Astrocyte (in vitro differentiated cells and primary cell): ENCODE measurements around the gene ADAMTS6. TPM values are rescaled to one million over a fixed set of nuclear protein-coding genes. Genes with fewer than 3 reads are reported as not detected.

ENCODE experiments used
- DNase-seq: peaks from one replicate; pipeline ENCODE4 v3.0.0-alpha.2; 2010; ENCODE audit warnings: low read depth
- FAIRE-seq: peaks from 2 replicates; lab custom pipeline; 2011; peaks lifted over from hg19 to GRCh38; lab: Jason Lieb, UNC
- H2AFZ ChIP-seq: 2 replicates; pipeline ENCODE4 v1.6.0; 2012; ENCODE audit warnings: low read depth, low read length, inconsistent platforms
- H3K27ac ChIP-seq: 2 replicates; pipeline ENCODE4 v1.5.1; 2011; ENCODE audit warnings: low read depth, low read length, inconsistent platforms
- H3K27me3 ChIP-seq: 2 replicates; pipeline ENCODE4 v1.6.0; 2011; ENCODE audit warnings: low read length, inconsistent platforms; ENCODE audit not compliant: insufficient read depth
- H3K36me3 ChIP-seq: 2 replicates; pipeline ENCODE4 v1.5.1; 2011; ENCODE audit warnings: low read length, inconsistent platforms; ENCODE audit not compliant: insufficient read depth
- H3K4me1 ChIP-seq: 2 replicates; pipeline ENCODE4 v1.5.1; 2011; ENCODE audit warnings: low read length, inconsistent platforms; ENCODE audit not compliant: insufficient read depth
- H3K4me2 ChIP-seq: 2 replicates; pipeline ENCODE4 v1.6.0; 2012; ENCODE audit warnings: low read length, inconsistent platforms
- H3K4me3 ChIP-seq: 2 replicates; pipeline ENCODE4 v1.5.1; 2011; ENCODE audit warnings: low read depth, mild to moderate bottlenecking, low read length, inconsistent platforms; ENCODE audit not compliant: insufficient read depth
- H3K79me2 ChIP-seq: 2 replicates; pipeline ENCODE4 v1.6.0; 2012; ENCODE audit warnings: mild to moderate bottlenecking, low read length, inconsistent platforms; ENCODE audit not compliant: insufficient read depth
- H3K9ac ChIP-seq: 2 replicates; pipeline ENCODE4 v1.6.0; 2012; ENCODE audit warnings: mild to moderate bottlenecking, low read length, inconsistent platforms
- H3K9me3 ChIP-seq: 2 replicates; pipeline ENCODE4 v1.5.1; 2012; ENCODE audit warnings: low read depth, mild to moderate bottlenecking, low read length, inconsistent platforms; ENCODE audit not compliant: insufficient read depth
- H4K20me1 ChIP-seq: 2 replicates; pipeline ENCODE4 v1.6.0; 2012; ENCODE audit warnings: low read length, inconsistent platforms; ENCODE audit not compliant: insufficient read depth
- H3K27ac Mint-ChIP-seq: one replicate; pipeline ENCODE4 v1.8.0; 2021; ENCODE audit warnings: mild to moderate bottlenecking, mixed read lengths; ENCODE audit not compliant: unreplicated experiment
- H3K27me3 Mint-ChIP-seq: one replicate; pipeline ENCODE4 v1.8.0; 2021; ENCODE audit warnings: low read depth, mixed read lengths; ENCODE audit not compliant: unreplicated experiment
- H3K36me3 Mint-ChIP-seq: one replicate; pipeline ENCODE4 v1.8.0; 2021; ENCODE audit warnings: low read depth, mixed read lengths; ENCODE audit not compliant: unreplicated experiment
- H3K4me1 Mint-ChIP-seq: one replicate; pipeline ENCODE4 v1.8.0; 2021; ENCODE audit warnings: low read depth, mixed read lengths; ENCODE audit not compliant: unreplicated experiment
- H3K4me3 Mint-ChIP-seq: one replicate; pipeline ENCODE4 v1.8.0; 2021; ENCODE audit warnings: mild to moderate bottlenecking, moderate library complexity, mixed read lengths; ENCODE audit not compliant: unreplicated experiment
- H3K9me3 Mint-ChIP-seq: one replicate; pipeline ENCODE4 v1.8.0; 2021; ENCODE audit warnings: mild to moderate bottlenecking, mixed read lengths; ENCODE audit not compliant: unreplicated experiment
- EZH2 ChIP-seq: IDR thresholded peaks from 2 replicates; pipeline ENCODE4 v1.6.1; 2012; ENCODE audit warnings: mild to moderate bottlenecking, low read length, inconsistent platforms; ENCODE audit not compliant: insufficient read depth
- total RNA-seq: library from RNA; stranded (reverse); gene quantifications from 2 replicates; pipeline ENCODE4 v1.2.1, GENCODE V29; 2021
- TF ChIP-seq, protein P1 (sequence below): IDR thresholded peaks from 2 replicates; pipeline ENCODE4 v1.5.1; 2011; ENCODE audit warnings: low read depth, mild to moderate bottlenecking, inconsistent platforms, low read length, moderate library complexity; ENCODE audit not compliant: insufficient read depth

The ADAMTS6 gene
- total RNA-seq, 1 donor from 2014 or later = 27.7 TPM

DNA sequence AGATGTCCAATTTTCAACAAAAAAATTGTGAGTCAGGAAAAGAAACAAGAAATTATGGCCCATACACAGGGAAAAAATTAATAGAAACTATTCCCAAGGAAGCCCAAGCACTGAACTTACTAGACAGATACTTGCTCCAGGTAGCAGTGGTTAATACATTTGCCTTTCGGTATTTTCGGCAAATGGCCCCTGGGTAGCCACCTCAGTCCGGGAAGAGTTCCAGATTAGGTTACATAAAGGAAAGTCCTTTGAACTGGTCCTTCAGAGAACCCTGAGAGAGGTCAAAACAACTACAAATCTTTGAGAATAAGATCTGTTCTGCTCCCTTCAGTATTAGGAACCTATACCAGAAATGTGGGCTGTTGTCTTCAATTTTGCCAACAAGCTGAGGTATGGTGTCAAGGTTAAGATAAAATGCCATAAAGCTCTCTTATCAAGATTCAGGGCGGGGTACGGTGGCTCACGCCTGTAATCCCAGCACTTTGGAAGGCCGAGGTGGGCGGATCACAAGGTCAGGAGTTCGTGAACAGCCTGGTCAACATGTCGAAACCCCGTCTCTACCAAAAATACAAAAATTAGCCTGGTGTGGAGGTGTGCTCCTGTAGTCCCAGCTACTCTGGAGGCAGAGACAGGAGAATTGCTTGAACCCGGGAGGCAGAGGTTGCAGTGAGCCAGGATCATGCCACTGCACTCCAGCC, 369.6 kb downstream of the ADAMTS6 start:
- Histone ChIP-seq H2AFZ (no peak overlapping the region), H3K4me1 (no peaks in the 10 kb centered on the region), H3K27ac (no peak overlapping the region), H3K36me3 (no peaks in the 10 kb centered on the region), H3K79me2 (no peaks in the 10 kb centered on the region), H3K4me3 (no peak overlapping the region), H3K4me2 (no peak overlapping the region), H3K9ac (no peak overlapping the region), H3K9me3 (no peaks in the 10 kb centered on the region), H3K27me3 (no peaks in the 10 kb centered on the region), H4K20me1 (no peaks in the 10 kb centered on the region)
- DNase-seq = no peak
- Mint-ChIP-seq H3K4me1 (peaks cover 8% of the 10 kb centered on the region), H3K27me3 (no peaks in the 10 kb centered on the region), H3K36me3 (no peaks in the 10 kb centered on the region), H3K9me3 (peaks cover 9% of the 10 kb centered on the region), H3K27ac (no peak overlapping the region), H3K4me3 (no peak overlapping the region)
- FAIRE-seq = no peak
- TF ChIP-seq, protein P1, sequence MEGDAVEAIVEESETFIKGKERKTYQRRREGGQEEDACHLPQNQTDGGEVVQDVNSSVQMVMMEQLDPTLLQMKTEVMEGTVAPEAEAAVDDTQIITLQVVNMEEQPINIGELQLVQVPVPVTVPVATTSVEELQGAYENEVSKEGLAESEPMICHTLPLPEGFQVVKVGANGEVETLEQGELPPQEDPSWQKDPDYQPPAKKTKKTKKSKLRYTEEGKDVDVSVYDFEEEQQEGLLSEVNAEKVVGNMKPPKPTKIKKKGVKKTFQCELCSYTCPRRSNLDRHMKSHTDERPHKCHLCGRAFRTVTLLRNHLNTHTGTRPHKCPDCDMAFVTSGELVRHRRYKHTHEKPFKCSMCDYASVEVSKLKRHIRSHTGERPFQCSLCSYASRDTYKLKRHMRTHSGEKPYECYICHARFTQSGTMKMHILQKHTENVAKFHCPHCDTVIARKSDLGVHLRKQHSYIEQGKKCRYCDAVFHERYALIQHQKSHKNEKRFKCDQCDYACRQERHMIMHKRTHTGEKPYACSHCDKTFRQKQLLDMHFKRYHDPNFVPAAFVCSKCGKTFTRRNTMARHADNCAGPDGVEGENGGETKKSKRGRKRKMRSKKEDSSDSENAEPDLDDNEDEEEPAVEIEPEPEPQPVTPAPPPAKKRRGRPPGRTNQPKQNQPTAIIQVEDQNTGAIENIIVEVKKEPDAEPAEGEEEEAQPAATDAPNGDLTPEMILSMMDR = no peak
- no peak for TF ChIP-seq EZH2

DNA sequence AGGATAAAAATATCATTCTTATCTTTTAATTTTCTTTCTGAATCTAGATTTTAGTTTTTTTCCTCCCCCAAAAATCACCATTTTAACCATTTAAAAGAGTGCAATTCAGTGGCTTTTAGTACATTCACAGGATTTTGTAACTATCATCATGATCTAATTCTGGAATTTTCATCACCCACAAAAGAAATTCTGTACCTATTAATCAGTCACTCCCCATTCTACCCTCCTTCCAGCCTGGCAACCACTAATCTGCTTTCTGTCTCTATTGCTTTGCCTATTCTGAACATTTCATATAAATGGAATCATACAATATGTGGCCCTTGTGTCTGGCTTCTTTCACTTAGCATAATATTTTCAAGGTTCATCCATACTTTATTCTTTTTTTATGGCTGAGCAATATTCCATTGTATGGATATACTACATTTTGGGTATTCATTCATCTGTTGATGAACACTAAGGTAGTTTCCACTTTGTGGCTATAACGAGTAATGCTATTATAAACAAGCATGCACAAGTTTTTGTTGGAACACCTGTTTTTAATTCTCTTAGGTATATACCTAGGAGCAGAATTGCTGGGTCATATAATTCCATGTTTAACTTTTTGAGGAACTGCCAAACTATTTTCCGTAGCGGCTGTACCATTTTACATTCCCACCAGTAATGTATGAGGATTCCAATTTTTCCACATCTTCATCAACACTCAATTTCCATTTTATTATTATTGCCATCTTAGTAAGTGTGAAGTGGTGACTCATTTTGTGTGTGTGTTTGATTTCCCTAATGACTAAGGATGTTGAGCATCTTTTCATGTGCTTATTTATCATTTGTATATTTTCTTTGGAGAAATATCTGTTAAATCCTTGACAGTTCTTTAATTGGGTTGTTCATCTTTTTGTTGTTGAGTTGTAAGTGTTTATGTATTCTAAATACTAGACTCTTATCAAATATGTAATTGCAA, 372.7 kb downstream of the ADAMTS6 start:
- peaks cover 13% of the 10 kb centered on the region for H3K4me1 Mint-ChIP-seq
- H3K9me3 Mint-ChIP-seq = peaks cover 6% of the 10 kb centered on the region
- H3K79me2 ChIP-seq = no peaks in the 10 kb centered on the region
- peaks cover 2% of the 10 kb centered on the region for H3K27me3 Mint-ChIP-seq
- no peak overlapping the region for H3K4me3 Mint-ChIP-seq
- H3K4me3 ChIP-seq = no peak overlapping the region
- no peaks in the 10 kb centered on the region for H3K36me3 Mint-ChIP-seq
- H3K4me1 ChIP-seq = no peaks in the 10 kb centered on the region
- FAIRE-seq (no peak), DNase-seq (peak; percentile 63)
- H3K4me2 ChIP-seq = no peak overlapping the region
- peak overlapping the region; percentile 11 for H3K27ac ChIP-seq
- peak overlapping the region; percentile 80 for H3K27ac Mint-ChIP-seq
- no peaks in the 10 kb centered on the region for H4K20me1 ChIP-seq
- H2AFZ ChIP-seq = no peak overlapping the region
- no peak overlapping the region for H3K9ac ChIP-seq
- no peaks in the 10 kb centered on the region for H3K27me3 ChIP-seq
- H3K9me3 ChIP-seq = no peaks in the 10 kb centered on the region
- no peaks in the 10 kb centered on the region for H3K36me3 ChIP-seq
- TF ChIP-seq EZH2 = no peak
- TF ChIP-seq, protein P1 = no peak
